Measurements from ENCODE around the gene NEK10.

The NEK10 gene

DNA sequence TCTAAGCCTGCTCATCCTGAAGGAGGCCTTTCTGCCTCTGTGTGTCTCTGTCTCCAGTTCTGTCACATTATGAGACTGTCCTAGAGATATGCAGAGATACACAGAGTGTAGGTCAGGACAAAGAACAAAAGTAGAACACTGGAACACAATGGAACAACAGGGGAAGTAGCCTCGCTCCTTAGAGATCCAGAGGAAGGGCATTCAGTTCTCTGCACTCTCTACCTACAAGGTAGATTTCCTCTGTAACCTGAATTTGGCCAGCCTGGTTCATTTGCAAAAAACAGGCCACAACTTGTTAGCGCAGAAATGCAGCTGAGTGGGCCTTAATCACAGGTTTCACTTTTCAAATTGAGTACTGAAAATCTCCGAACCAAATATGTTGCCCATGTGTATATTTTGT, 19.4 kb downstream of the NEK10 start:
- peak; percentile 50 for DNase-seq (ENCODE audit: low read depth)
- TF ChIP-seq, protein P1, sequence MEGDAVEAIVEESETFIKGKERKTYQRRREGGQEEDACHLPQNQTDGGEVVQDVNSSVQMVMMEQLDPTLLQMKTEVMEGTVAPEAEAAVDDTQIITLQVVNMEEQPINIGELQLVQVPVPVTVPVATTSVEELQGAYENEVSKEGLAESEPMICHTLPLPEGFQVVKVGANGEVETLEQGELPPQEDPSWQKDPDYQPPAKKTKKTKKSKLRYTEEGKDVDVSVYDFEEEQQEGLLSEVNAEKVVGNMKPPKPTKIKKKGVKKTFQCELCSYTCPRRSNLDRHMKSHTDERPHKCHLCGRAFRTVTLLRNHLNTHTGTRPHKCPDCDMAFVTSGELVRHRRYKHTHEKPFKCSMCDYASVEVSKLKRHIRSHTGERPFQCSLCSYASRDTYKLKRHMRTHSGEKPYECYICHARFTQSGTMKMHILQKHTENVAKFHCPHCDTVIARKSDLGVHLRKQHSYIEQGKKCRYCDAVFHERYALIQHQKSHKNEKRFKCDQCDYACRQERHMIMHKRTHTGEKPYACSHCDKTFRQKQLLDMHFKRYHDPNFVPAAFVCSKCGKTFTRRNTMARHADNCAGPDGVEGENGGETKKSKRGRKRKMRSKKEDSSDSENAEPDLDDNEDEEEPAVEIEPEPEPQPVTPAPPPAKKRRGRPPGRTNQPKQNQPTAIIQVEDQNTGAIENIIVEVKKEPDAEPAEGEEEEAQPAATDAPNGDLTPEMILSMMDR (IDR thresholded peaks at IDR 0.05; ENCODE audit: insufficient read depth, low read depth, low read length, missing control alignments): no peak
- no peak overlapping the region; the same call in 1 of the 2 replicates for H3K4me3 ChIP-seq (ENCODE audit: low read depth, low read length)

GRCh38 chr3:27345959-27346865, 23.0 kb downstream of the NEK10 start:
- DNase-seq (ENCODE audit: low read depth): no peak
- TF ChIP-seq, protein P1 (IDR thresholded peaks at IDR 0.05; ENCODE audit: insufficient read depth, low read depth, low read length, missing control alignments): no peak
- no peak overlapping the region for H3K4me3 ChIP-seq (ENCODE audit: low read depth, low read length)

DNA sequence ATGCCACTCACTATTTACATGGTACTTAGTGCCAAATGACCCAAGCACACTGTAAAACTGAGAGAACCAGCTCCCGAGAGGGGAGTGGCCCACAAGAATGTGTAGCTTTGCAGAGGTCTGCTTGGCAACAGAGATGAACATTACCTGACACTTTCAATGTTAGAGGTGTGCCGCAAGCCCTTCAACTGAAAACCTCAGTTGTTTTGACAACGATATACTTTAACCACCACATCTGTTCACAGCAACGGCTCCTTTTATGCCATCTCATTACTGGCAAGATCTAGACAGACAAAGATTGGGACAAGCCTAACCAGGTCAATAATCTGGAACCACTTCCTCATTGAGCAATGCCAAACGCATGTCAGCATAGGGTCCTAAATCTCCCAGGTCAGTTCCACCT, 23.7 kb downstream of the NEK10 start:
- no peak overlapping the region for H3K4me3 ChIP-seq (ENCODE audit: low read depth, low read length)
- DNase-seq (ENCODE audit: low read depth): no peak
- TF ChIP-seq, protein P1 (IDR thresholded peaks at IDR 0.05; ENCODE audit: insufficient read depth, low read depth, low read length, missing control alignments): no peak

- TF ChIP-seq, protein P1 (IDR thresholded peaks at IDR 0.05; ENCODE audit: insufficient read depth, low read depth, low read length, missing control alignments): no peak
- DNase-seq (ENCODE audit: low read depth): no peak
- H3K4me3 ChIP-seq (ENCODE audit: low read depth, low read length): no peak overlapping the region
Observed at GRCh38 chr3:27345045-27345444, 24.1 kb downstream of the NEK10 start.

DNA sequence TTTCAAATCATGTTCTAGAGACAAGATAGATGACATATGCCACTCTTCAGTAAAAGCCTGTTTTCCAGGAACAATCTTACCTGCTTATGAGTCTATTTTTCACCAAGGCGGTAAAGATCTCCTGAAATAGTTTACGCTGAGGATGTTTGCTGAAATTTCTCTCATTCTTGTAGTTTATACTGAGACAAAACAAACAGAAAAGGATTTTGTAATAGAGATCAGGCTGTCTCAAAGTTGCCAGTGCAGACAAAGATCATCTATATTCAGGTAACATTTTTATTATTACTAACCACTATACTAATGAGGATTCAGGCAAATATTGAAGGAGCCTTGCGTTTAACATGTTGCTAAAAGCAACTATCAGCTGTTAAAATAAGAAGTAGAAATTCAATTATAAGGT, 25.0 kb downstream of the NEK10 start:
- TF ChIP-seq, protein P1 (IDR thresholded peaks at IDR 0.05; ENCODE audit: insufficient read depth, low read depth, low read length, missing control alignments): no peak

DNA sequence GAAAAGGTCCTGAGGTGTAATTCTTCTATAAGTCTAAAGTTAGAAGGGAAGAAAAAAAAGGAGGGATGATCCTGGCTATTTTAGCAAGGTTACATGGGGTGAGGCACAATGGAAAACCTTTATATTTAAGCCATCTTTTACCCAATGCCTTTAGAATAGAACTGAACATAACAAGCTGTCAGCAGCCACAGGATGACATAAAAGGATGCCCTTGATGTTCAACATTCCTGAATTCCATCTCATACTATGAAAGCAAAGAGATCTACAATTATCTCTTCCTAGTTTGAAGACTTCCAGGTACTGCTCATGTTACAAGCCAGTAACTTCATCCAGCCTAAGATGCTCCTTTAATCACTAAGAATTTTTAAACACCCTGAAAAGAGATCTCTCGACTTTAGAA, 26.9 kb downstream of the NEK10 start:
- DNase-seq (ENCODE audit: low read depth): no peak
- H3K4me3 ChIP-seq (ENCODE audit: low read depth, low read length): no peak overlapping the region
- TF ChIP-seq, protein P1 (IDR thresholded peaks at IDR 0.05; ENCODE audit: insufficient read depth, low read depth, low read length, missing control alignments): no peak

More for the DNA sequence above, 25.0 kb downstream of the NEK10 start:
- no peak overlapping the region for H3K4me3 ChIP-seq (ENCODE audit: low read depth, low read length)
- DNase-seq (ENCODE audit: low read depth): no peak

Data from GM12865 (cell line).